Suprapubic skin (tissue), 4 donors: Measurements from ENCODE around the gene MAP2K6.

ENCODE experiments used
- EP300 ChIP-seq: sonication (generic); formaldehyde crosslinking; IDR thresholded peaks from one replicate; pipeline ENCODE4 v1.6.1; 2017; ENCODE audit warnings: antibody characterized with exemption
- POLR2A ChIP-seq, 2 donors: fragments of 450-650 bp; IDR thresholded peaks; one replicate each; pipeline ENCODE4 v1.6.1; 2017; ENCODE audit warnings: antibody characterized with exemption in 2 of 2, mild to moderate bottlenecking in 2 of 2, moderate library complexity in 2 of 2
- POLR2AphosphoS5 ChIP-seq, 3 donors: sonication (generic); formaldehyde crosslinking; IDR thresholded peaks; one replicate each; pipeline ENCODE4 v1.6.1; 2017; ENCODE audit warnings: antibody characterized with exemption in 3 of 3
- TF ChIP-seq, protein P1 (sequence below), 2 donors: fragments of 200-600 bp in 1 of 2; fragments of 450-650 bp in 1 of 2; sonication (generic) in 1 of 2; IDR thresholded peaks; one replicate each; pipeline ENCODE4 v1.5.1; 2016 to 2019; ENCODE audit warnings: antibody characterized with exemption in 2 of 2, mild to moderate bottlenecking in 1 of 2, moderate library complexity in 1 of 2

GRCh38 chr17:69485901-69486643 is 71.6 kb downstream of the MAP2K6 start:
- TF ChIP-seq, protein P1, sequence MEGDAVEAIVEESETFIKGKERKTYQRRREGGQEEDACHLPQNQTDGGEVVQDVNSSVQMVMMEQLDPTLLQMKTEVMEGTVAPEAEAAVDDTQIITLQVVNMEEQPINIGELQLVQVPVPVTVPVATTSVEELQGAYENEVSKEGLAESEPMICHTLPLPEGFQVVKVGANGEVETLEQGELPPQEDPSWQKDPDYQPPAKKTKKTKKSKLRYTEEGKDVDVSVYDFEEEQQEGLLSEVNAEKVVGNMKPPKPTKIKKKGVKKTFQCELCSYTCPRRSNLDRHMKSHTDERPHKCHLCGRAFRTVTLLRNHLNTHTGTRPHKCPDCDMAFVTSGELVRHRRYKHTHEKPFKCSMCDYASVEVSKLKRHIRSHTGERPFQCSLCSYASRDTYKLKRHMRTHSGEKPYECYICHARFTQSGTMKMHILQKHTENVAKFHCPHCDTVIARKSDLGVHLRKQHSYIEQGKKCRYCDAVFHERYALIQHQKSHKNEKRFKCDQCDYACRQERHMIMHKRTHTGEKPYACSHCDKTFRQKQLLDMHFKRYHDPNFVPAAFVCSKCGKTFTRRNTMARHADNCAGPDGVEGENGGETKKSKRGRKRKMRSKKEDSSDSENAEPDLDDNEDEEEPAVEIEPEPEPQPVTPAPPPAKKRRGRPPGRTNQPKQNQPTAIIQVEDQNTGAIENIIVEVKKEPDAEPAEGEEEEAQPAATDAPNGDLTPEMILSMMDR (IDR thresholded peaks at IDR 0.05) = no peak
- TF ChIP-seq POLR2AphosphoS5 (IDR thresholded peaks at IDR 0.05) = no peak
- no peak for TF ChIP-seq POLR2A (IDR thresholded peaks at IDR 0.05)
- TF ChIP-seq EP300 = no peak
